NCI-H1417 (cell line): ENCODE measurements around the gene TMEM101.
"Not testable (repeated sequence)": the region's sequence is repeated elsewhere in the genome, so short reads cannot be mapped to it uniquely, and the experiment has no call there.

Source experiments
- DNase-seq, 3 experiments: peaks; one replicate each; lab custom pipeline; 2025; lab: John Stamatoyannopoulos, UW

Gene TMEM101

DNA sequence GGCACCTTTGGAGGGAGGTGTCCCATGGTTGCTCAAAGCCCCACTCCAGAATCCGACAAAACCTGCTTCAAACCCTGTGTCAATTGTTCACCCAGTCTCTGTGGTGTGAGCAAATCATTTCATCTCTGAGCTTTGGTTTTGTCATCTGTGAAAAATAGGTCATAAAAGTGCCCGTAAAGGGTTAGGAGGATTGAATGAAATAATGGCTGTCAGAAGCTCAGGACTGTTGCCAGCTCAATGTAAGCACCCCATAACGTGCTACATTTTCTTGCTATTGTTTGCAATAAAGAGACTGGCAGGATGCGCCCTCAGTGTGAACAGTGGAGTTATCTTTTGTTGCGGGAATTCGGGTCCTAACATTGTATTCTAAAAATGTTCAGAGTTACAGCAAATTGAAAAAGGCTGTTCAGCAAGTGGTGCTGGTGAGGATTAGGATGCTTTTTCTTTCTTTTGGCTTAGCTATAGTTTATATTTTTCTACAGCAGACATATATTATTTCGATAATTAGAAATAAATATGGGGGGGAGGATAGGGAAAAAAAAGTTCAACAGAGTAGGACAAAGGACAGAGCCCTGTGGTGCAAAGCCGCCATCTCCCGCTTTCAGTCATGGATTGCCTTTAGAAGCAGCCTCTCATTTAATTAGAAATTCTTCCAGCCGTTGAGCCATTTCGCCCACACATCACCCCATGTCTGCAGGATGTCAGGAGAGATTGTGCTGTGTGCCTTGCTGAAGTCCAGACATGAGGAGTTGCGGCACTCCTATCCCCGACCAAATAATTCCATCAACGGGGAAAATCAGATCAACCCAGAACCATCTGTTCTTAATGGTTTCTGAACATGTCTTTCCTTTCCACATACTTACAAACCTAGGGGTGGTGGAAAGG, 40.1 kb downstream of the TMEM101 start:
- DNase-seq, result no peak

DNA sequence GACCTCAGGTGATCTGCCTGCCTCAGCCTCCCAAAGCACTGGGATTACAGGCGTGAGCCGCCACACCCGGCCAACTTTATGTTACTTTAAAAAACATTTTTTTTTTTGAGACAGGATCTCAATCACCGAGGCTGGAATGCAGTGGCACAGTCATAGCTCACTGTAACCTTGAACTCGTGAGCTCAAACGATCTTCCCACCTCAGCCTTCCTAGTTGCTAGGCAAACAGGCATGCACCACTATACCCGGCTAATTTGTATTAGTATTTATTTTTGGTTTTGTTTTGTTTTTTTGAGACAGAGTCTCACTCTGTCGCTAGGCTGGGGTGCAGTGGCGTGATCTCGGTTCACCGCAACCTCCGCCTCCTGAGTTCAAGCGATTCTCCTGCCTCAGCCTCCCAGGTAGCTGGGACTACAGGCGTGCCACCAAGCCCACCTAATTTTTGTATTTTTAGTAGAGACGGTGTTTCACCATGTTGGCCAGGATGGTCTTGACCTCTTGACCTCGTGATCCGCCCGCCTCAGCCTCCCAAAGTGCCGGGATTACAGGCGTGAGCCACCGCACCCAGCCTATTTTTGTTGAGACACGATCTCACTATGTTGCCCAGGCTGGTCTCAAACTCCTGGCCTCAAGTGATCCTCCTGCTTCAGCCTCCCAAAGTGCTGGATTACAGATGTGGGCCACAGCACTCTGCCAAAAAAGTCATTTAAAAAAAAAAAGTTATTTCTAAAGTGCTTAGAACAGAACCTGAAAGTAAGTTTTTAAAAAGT, 42.1 kb downstream of the TMEM101 start:
- not testable (repeated sequence) for DNase-seq

DNA sequence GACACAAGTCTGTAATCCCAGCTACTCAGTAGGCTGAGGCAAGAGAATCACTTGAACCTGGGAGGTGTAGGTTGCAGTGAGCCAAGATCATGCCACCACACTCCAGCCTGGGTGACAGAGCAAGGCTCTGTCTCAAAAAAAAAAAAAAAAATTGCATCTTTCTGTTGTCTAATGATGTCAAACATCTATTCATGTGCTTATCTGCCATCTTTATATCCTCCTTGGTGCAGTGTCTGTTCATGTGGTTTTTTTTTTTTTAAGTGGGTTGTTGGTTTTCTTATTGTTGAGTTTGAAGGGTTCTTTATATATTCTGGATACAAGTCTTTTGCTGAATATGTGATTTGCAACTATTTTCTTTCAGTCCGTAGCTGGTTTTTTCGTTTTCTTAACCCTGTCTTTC, 43.3 kb downstream of the TMEM101 start:
- not testable (repeated sequence) for DNase-seq

DNA sequence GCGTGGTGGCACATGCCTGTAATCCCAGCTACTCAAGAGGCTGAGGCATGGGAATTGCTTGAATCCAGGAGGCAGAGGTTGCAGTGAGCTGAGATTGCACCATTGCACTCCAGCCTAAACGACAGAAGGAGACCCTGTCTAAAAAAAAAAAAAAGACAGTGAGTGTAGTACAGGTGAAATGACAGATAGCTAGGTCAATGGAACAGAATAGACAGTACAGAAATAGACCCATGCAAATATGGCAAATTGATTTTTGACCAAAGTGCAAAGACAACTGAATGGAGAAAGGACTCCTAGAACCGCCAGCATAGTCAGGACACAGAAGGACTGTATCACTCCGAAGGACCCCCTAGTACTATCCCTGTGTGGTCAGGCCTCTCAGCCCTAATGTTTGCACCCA, 44.4 kb downstream of the TMEM101 start:
- DNase-seq, result no peak

DNA sequence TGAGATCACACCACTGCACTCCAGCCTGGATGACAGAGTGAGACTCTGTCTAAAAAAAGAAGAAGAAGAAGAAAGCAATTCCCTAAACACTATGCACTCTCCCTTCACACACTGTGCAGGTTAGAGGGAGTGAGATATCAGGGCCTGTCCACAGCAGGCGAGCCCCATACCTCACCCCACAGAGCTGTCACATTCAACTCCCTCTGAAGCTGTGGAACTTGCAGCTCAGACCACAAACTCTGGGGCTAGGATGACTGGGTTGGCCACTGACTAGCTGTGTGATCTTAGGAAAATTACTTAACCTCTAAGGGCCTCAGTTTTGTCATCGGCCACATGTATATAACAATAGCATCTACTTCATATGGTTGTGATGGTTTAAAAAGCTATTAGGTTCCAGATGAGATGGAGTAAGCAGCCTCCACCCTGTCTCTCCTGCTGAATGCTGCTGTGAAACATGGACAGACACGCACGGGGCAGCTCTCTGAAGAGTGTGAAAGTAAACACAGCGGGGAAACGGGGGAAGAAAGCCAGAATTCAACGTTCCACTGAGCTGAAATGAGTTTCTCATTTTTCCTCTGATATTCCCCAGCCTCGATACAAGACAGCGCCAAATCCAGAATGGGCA, 47.4 kb downstream of the TMEM101 start:
- no peak for DNase-seq

DNA sequence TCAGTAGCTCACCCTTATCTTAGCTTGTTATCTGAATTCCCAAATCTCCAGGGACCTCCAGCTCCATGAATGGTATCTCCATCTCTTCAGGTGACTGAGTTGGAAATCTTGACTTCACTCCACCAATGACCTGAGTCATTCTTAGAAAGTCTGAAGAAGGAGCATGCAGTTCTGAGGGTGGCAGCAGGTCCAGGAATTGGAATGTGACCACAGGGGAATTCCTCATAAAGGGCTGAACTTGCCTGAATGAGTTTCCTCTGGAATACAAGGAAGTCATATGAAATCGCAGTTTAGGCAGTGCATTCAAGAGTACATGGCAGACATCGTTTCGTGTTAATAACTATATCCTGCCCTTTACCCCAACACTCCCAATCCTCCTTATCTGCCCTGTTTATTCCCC, 48.5 kb downstream of the TMEM101 start:
- DNase-seq, result no peak

DNA sequence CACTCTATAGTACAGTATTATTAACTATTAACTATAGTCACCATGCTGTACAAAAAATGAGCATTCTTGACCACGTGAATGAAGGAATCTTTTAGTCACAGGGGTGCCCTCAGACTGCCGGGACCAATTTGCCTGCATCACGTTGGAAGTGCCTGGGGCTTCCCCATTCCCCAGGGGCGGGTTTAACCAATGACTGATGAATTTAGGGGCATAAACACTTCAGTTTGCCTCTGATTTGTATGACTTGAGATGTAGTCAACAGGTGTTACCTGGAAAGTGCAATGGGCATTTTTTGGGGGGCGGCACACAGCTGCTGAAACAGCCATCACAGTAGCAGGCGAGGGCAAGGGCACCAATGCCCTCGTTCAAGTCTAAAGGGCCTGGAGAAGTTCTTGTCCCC, 52.3 kb downstream of the TMEM101 start:
- no peak for DNase-seq

DNA sequence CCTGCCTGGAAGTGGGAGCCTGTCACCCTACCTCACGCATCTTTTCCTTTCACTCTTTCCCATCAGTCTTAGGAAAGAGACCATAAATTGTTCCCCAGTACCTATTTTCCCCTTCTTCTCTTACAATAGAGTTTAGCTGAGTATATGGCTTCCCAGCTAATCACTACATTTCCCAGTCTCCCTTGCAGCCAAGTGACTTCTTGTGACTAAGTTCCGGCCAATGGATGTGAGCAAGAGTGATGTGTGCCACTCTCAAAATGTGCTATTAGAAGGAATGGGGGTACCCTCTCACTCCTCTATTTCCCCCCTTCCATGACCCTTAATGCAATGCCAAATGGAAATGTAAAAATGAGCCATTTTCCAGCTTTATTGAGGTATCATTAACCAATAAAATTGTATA, 52.8 kb downstream of the TMEM101 start:
- no peak for DNase-seq

DNA sequence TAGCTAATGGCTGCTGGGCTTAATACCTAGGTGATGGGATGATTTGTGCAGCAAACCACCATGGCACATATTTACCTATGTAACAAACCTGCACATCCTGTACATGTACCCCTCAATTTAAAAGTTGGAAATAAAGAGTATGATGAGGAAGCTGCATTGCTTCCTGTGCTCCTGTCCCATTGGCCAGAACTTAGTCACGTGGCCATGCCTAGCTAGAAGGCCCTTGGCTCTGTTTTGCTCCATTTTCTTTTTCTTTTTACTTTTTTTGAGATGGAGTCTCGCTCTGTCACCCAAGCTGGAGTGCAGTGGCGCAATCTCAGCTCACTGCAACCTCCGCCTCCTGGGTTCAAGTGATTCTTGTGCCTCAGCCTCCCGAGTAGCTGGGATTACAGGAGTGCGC, 53.5 kb downstream of the TMEM101 start:
- not testable (repeated sequence) for DNase-seq
